ENCODE data around the gene RABGAP1L. TPM values are rescaled to one million over a fixed set of nuclear protein-coding genes. Genes with fewer than 3 reads are reported as not detected.
"Not testable (repeated sequence)": the region's sequence is repeated elsewhere in the genome, so short reads cannot be mapped to it uniquely, and the experiment has no call there.

Gene RABGAP1L
- polyA plus RNA-seq, 4 donors, result 21.6 to 29.8 (median 29.6) TPM

- not testable (repeated sequence) for DNase-seq (ENCODE audit: low read depth in 4 of 4, low spot score in 3 of 4)
Observed at GRCh38 chr1:174693539-174693938, 534.2 kb downstream of the RABGAP1L start.

- DNase-seq (ENCODE audit: low read depth in 4 of 4, low spot score in 3 of 4), result no peak
Observed at GRCh38 chr1:174696026-174696821, 536.9 kb downstream of the RABGAP1L start.

GRCh38 chr1:174700314-174700713 is 541.0 kb downstream of the RABGAP1L start:
- no peak for DNase-seq (ENCODE audit: low read depth in 4 of 4, low spot score in 3 of 4)

- no peak for DNase-seq (ENCODE audit: low read depth in 4 of 4, low spot score in 3 of 4)
Observed at GRCh38 chr1:174700775-174701174, 541.5 kb downstream of the RABGAP1L start.

- no peak for DNase-seq (ENCODE audit: low read depth in 4 of 4, low spot score in 3 of 4)
Observed at GRCh38 chr1:174701565-174701964, 542.2 kb downstream of the RABGAP1L start.

- DNase-seq (ENCODE audit: low read depth in 4 of 4, low spot score in 3 of 4), result no peak
Observed at GRCh38 chr1:174702011-174702410, 542.7 kb downstream of the RABGAP1L start.

GRCh38 chr1:174703309-174703708 is 544.0 kb downstream of the RABGAP1L start:
- no peak for DNase-seq (ENCODE audit: low read depth in 4 of 4, low spot score in 3 of 4)

- DNase-seq (ENCODE audit: low read depth in 4 of 4, low spot score in 3 of 4), result no peak
Observed at GRCh38 chr1:174704300-174704699, 545.0 kb downstream of the RABGAP1L start.

- no peak for DNase-seq (ENCODE audit: low read depth in 4 of 4, low spot score in 3 of 4)
Observed at GRCh38 chr1:174710868-174711845, 551.8 kb downstream of the RABGAP1L start.

GRCh38 chr1:174711848-174712247 is 552.5 kb downstream of the RABGAP1L start:
- DNase-seq (ENCODE audit: low read depth in 4 of 4, low spot score in 3 of 4), result not testable (repeated sequence)

- DNase-seq (ENCODE audit: low read depth in 4 of 4, low spot score in 3 of 4), result no peak
Observed at GRCh38 chr1:174712541-174712940, 553.2 kb downstream of the RABGAP1L start.

- DNase-seq (ENCODE audit: low read depth in 4 of 4, low spot score in 3 of 4), result no peak
Observed at GRCh38 chr1:174713796-174714195, 554.5 kb downstream of the RABGAP1L start.

GRCh38 chr1:174719194-174719593 is 559.9 kb downstream of the RABGAP1L start:
- no peak for DNase-seq (ENCODE audit: low read depth in 4 of 4, low spot score in 3 of 4)

- no peak for DNase-seq (ENCODE audit: low read depth in 4 of 4, low spot score in 3 of 4)
Observed at GRCh38 chr1:174720618-174721017, 561.3 kb downstream of the RABGAP1L start.

- no peak for DNase-seq (ENCODE audit: low read depth in 4 of 4, low spot score in 3 of 4)
Observed at GRCh38 chr1:174721246-174721645, 561.9 kb downstream of the RABGAP1L start.

- no peak for DNase-seq (ENCODE audit: low read depth in 4 of 4, low spot score in 3 of 4)
Observed at GRCh38 chr1:174723816-174724215, 564.5 kb downstream of the RABGAP1L start.

- no peak for DNase-seq (ENCODE audit: low read depth in 4 of 4, low spot score in 3 of 4)
Observed at GRCh38 chr1:174724219-174724618, 564.9 kb downstream of the RABGAP1L start.

GRCh38 chr1:174726167-174726879 is 567.0 kb downstream of the RABGAP1L start:
- DNase-seq (ENCODE audit: low read depth in 4 of 4, low spot score in 3 of 4), result no peak

GRCh38 chr1:174726880-174727585 is 567.7 kb downstream of the RABGAP1L start:
- no peak for DNase-seq (ENCODE audit: low read depth in 4 of 4, low spot score in 3 of 4)

- DNase-seq (ENCODE audit: low read depth in 4 of 4, low spot score in 3 of 4), result no peak
Observed at GRCh38 chr1:174734270-174734669, 575.0 kb downstream of the RABGAP1L start.
